Measurements from ENCODE around the gene KCNA10. TPM values are rescaled to one million over a fixed set of nuclear protein-coding genes. Genes with fewer than 3 reads are reported as not detected.

Gene KCNA10
- total and polyA plus RNA-seq, 2 of the 13 experiments (the other 11 are each of a cell fraction or from before 2014, with no cell fraction given), result not detected

- BruUV-seq (replicated peaks), result no TSS peak
- Histone ChIP-seq H3K36me3 (replicated peaks in 1 of 2; ENCODE audit: control insufficient read depth in 1 of 2, insufficient read depth in 2 of 2, low read length in 2 of 2) (no peaks in the 10 kb centered on the region), H3K27ac (ENCODE audit: extremely low read length, insufficient read depth, low read length) (no peak overlapping the region), H3K4me2 (ENCODE audit: low read depth, low read length) (no peak overlapping the region), H3K27me3 (ENCODE audit: control insufficient read depth in 1 of 2, insufficient read depth in 2 of 2, low read length in 2 of 2) (no peaks in the 10 kb centered on the region; a peak in 3 of 5 replicates), H3K4me1 (ENCODE audit: insufficient read depth, low read length) (no peaks in the 10 kb centered on the region), H3K9me3 (ENCODE audit: low read length) (no peaks in the 10 kb centered on the region), H3K4me3 (replicated peaks in 1 of 3; ENCODE audit: insufficient read depth in 1 of 3, low read depth in 2 of 3, low read length in 3 of 3) (no peak overlapping the region), H3K79me2 (ENCODE audit: insufficient read depth, low read length) (no peaks in the 10 kb centered on the region), H2AFZ (ENCODE audit: low read length) (no peak overlapping the region), H3K9ac (ENCODE audit: insufficient read depth, low read depth, low read length) (no peak overlapping the region), H4K20me1 (ENCODE audit: insufficient read depth, low read length) (no peaks in the 10 kb centered on the region)
- FAIRE-seq, result no peak
- in situ Hi-C loops (cut with HindIII; ENCODE audit: extremely low pct_ligation_motif_present, low pct_unique_long_range_greater_than_20kb) (no loop called here), intact Hi-C loops (cut with micrococcal nuclease; ENCODE audit: unreplicated experiment) (no loop called here)
- POLR2A ChIA-PET, result no interaction called here
- ATAC-seq, result no peak
- CTCF ChIA-PET (ENCODE audit: low intra/inter-chr PET ratio, low total read pairs), result no interaction called here
- no peak for DNase-seq (ENCODE audit: low spot score)
- TF ChIP-seq ZNF430 (CRISPR knock-in tag; IDR thresholded peaks at IDR 0.05), result no peak
- TF ChIP-seq JUN (CRISPR knock-in tag; IDR thresholded peaks at IDR 0.05), result no peak
- no peak for TF ChIP-seq MED1 (CRISPR knock-in tag; IDR thresholded peaks at IDR 0.05)
- no peak for TF ChIP-seq SIN3A (IDR thresholded peaks at IDR 0.05; ENCODE audit: borderline replicate concordance, low read depth, low read length)
- no peak for TF ChIP-seq ARID4A (CRISPR knock-in tag; IDR thresholded peaks at IDR 0.05; ENCODE audit: borderline replicate concordance)
- TF ChIP-seq DDIT3 (CRISPR knock-in tag; IDR thresholded peaks at IDR 0.05), result no peak
- no peak for TF ChIP-seq ZNF333 (CRISPR knock-in tag; IDR thresholded peaks at IDR 0.05; ENCODE audit: borderline replicate concordance)
- TF ChIP-seq ZNF225 (CRISPR knock-in tag; IDR thresholded peaks at IDR 0.05), result no peak
- TF ChIP-seq XBP1 (CRISPR knock-in tag; IDR thresholded peaks at IDR 0.05), result no peak
- TF ChIP-seq HNF4G (IDR thresholded peaks at IDR 0.05; ENCODE audit: borderline replicate concordance, low read depth, low read length), result no peak
- no peak for TF ChIP-seq HNF4G (CRISPR knock-in tag; IDR thresholded peaks at IDR 0.05; ENCODE audit: borderline replicate concordance, low read depth)
- TF ChIP-seq HIC2 (CRISPR knock-in tag; IDR thresholded peaks at IDR 0.05; ENCODE audit: low read depth), result no peak
- no peak for TF ChIP-seq SMAD1 (CRISPR knock-in tag; IDR thresholded peaks at IDR 0.05; ENCODE audit: borderline replicate concordance, low read depth)
- TF ChIP-seq CBX1 (IDR thresholded peaks at IDR 0.05; ENCODE audit: low read depth), result no peak
- WGBS (ENCODE audit: low lambda C conversion rate), result 0% methylated on average over 1 of the region's 4 CpGs
These were observed 12.4 kb downstream of the KCNA10 start for GRCh38 chr1:110506541-110506940.

Data from HepG2 (cell line).